ENCODE measurements around the gene CPEB1.

CPEB1 gene

DNA sequence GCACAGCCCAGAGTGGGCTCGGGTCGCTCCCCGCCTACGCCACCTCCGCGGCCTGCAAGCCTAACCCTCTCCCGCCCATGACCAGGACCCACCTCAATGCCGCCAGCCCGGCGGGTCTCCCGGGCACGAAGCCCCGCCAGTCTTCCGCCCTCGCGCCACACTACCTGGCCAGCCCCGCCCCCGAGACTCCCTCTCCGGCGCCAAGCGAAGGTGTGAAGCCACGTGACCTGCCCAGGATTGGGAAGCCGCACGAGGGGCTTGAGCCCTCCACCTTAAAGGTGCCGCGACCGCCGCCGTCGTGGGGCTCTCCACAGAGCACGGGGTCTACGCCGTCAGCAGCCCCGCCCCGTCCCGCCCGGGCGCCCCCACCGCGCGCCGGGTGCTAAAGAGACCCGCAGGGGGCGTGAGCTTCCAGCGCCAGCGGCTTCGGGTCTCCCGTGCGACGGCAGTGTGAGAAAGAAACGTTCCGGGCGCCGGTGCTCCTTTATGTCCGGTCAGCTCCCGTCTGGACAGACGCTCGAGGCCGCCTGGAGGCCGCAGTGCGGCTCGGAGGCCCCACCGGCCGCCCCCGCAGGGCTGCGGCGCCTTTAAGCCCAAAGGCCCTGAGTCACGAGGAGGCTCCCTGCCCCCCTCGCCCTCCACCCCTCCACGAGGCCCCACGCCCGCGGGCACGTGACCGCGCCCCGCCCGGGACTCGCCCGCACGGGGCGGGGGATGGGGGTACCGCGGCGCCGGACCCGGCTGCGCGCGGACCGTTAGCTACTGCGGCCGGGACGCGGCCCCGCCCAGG, at the start of gene CPEB1:
CPEB1 (minus strand) TSS at position 319 of the 790 bp plus-strand sequence. CDS start 18,904 bp downstream, outside the sequence.
- peak within 1 kb of the TSS; percentile 27 for H3K4me3 ChIP-seq (ENCODE audit: low read depth, low read length)

DNA sequence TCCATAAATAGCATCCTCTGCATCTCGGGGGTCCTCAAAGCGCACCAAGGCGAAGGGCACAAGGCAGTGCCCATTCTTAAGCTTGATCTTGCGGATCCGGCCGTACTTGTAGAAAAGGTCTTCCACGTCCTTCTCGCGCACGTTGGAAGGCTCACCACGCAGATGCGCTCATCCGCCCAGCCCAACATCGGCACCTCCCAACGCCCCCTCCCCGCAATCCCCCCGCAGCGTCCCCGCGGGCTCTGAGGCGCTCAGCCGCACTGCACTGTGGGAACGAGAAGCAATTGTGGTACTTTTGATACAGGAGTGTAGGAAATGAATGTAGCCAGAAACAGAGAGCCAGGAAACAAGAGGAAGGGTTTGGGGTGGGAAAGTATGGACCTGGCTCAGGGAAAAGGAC, 45.0 kb upstream of the CPEB1 start:
- no peak overlapping the region for H3K4me3 ChIP-seq (ENCODE audit: low read depth, low read length)

DNA sequence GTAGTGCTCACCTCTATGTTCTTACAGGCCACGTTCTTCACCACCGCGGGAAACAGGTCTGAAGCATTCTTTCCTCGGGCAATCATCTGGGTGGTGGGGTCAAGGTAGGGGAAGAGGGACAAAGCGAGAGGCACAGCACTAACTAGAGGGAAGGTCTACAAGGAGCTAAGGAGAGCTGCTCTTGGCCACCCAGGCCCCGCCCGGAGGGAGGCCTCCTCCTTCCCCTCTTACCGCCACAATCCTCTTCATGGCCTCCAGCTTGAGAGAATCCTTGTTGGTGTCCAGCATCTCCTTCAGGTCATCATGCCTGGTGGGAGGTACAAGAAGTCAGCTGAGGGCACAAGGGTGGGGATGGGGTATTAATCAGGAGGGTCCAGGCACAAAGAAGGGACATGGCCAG, 42.0 kb upstream of the CPEB1 start:
- no peak overlapping the region for H3K4me3 ChIP-seq (ENCODE audit: low read depth, low read length)

DNA sequence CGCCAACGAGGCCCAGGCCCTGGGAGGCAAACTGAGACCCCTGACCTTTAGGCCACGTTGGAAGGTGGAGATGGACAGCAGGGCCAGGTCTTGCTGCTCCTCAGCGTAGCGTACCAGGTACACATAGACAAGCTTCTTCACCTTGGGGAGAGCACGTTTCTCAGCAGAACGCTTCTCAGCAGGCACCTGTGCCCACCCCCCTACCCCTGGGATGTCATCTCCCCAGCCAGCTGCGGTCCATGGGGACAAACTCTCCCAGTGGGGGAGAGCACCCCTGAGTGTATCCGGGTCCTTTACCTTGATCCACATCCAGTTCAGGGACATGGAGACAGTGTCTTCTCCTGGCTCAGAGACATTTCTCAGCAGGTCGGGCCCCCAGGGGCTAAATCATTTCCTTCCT, 41.5 kb upstream of the CPEB1 start:
- no peak overlapping the region for H3K4me3 ChIP-seq (ENCODE audit: low read depth, low read length)

DNA sequence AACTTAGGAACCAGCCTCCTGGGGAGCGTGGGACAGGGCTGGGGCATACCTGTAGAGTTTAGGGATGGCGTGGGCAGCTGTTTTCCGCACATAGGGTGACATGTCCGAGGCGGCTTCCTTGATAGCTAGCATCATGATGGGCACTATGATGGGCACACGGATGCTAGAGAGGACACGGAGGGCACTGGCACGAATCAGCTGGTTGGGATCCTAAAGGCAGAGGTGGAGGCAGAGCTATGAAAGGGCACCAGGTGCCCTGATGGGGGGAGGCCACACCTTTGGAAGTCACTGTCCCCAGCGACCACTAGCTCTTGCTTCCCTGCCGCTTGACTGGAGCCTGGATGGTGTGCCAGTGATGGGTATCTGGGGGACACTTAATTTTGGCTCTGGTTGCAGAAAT, 34.2 kb upstream of the CPEB1 start:
- no peak overlapping the region for H3K4me3 ChIP-seq (ENCODE audit: low read depth, low read length)

DNA sequence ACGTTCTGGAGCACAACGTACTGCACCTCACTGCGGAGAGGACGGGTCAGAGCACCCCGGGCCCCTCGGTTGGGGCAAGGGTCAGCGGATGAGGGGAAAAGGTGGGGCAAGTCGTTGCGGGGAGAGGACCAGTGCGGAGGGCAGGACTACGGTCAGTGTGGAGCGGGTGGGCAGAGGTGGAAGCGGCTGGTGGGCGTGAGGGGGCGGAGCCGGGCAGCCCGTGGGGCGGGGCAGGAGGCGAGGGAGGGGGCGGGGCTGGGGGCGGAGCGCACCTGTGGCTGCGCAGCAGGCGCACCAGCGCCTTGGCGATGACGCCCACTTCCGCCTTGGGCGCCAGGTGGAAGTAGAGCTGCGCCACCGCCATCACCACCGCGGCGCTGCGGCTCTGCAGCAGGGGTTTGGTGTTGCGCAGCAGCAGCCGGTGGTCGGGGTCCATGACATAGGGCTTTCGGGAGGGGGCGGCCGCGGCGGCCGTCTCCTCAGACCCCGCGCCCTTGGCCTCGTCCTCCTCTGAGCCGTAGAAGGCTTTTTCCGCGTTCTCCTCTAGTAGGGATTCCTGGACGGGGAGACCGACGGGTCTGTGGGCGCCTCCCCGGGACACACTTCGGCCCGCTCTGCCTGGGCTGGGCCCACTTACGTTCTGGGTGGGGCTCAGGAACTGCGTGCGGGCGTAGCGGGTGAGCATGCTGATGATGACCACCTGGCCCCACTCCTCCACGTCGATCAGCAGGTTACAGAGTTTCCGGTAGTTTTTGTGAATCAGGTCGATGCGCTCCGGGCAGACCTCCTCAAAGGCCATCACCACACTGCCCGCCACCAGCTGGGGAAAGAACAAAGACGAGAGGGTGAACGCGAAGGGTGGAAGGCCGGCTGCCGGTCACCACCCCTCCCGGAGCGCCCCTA, 33.3 kb upstream of the CPEB1 start:
- H3K4me3 ChIP-seq (ENCODE audit: low read depth, low read length) = peak overlapping the region; percentile 65

DNA sequence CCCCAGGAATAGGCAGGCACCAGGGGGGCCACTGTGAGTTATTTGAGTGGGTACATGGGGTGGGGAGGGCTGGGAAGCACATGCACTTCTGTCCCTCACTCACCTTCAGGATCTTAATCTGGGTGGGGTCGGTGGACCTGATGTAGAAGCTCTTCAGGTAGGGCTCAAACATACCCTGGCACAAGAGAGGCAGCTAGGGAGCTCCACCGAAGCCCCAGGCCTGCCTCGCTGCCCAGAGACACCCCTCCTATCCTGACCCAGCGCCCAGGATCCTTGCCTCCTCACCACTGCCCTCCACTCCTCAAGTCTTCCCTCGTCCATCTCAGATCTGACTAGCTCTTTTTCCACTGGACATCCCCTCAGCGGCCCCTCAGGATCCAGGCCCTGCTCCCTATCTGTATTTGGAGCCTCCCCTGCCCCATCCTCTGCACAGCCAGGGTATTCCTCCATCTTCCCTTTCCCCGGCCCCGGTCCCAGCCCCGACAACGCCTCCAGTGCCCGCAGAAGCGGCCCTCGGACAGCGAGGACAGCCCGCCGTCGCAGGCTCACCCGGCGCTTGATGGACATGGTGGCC, 32.5 kb upstream of the CPEB1 start:
- peak overlapping the region; percentile 63 for H3K4me3 ChIP-seq (ENCODE audit: low read depth, low read length)

DNA sequence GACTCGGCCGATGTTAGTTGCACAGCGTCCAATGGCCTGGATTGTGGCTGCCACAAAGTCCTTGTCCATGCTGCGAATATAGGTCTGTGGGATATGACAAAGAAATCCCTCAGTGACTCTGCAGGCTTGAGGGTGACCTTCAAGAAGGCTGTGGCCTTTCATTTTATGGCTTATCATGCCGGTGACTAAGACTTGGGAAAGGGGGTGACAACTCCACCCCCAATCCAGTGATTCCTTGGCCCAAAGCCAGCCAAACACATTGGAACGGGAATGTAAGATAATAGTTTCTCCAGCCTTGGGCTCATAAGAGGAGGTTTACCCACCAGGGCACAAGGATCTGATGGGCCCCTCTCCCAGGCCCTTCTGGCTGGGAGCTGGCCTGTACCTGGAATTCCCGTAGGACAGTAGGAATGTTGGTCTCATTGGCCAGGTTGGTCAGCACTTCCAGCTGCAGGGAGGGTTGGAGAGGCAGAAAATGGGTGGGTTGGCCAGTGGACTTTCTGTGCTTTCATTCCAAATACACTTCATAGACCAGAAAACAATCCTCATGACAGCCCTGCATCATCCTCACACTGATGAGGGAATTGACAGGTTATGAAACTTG, 30.7 kb upstream of the CPEB1 start:
- no peak overlapping the region for H3K4me3 ChIP-seq (ENCODE audit: low read depth, low read length)

DNA sequence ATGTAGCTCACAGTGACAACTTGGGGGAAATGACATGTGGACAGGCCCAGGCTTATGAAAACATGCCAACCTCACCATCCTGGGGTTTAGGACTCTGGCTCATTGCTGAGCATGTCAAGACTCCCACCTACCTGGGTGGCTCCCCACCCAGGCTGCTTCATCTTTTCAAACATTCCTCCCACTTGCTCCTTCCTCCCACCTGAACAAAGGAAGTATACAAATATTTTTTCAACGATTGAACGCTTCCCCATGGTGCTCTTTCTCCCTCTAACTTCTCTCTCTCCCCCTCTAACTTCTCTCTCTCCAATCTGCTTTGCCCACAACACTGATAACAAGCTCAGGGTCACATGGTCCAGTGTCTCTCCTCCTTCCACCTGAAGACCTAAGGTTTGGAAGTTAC, 27.7 kb upstream of the CPEB1 start:
- no peak overlapping the region for H3K4me3 ChIP-seq (ENCODE audit: low read depth, low read length)

DNA sequence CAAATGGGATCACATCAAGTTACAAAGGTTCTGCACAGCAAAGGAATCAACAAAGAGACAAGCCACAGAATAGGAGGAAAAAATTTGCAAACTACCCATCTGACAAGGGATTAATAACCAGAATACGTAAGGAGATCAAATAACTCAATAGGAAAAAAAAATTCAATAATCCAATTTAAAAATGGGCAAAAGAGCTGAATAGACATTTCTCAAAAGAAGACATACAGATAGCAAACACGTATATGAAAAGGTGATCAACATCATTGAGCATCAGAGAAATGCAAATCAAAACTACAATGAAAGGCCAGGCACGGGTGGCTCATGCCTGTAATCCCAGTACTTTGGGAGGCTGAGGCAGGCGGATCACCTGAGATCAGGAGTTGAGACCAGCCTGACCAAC, 23.5 kb upstream of the CPEB1 start:
- H3K4me3 ChIP-seq (ENCODE audit: low read depth, low read length) = no peak overlapping the region

DNA sequence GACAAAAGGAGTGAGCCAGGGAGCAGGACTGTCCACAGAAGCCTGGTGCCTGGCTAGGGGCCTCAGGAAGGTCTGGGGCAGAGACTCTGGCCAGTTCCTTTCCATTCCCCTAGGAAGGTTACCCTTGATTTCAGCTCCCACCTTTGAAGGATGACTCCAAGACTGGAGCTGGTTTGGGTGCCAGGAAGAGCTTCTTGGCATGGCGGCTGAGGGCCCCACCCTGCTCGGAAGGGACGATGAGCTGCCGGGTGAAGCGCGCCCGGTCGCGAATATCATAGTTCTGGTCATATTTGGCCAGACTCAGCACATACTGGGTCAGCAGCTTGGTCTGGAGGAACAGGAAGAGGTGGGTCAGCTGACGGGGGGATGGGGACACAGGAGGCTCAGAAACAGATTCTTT, 19.4 kb upstream of the CPEB1 start:
- no peak overlapping the region for H3K4me3 ChIP-seq (ENCODE audit: low read depth, low read length)

DNA sequence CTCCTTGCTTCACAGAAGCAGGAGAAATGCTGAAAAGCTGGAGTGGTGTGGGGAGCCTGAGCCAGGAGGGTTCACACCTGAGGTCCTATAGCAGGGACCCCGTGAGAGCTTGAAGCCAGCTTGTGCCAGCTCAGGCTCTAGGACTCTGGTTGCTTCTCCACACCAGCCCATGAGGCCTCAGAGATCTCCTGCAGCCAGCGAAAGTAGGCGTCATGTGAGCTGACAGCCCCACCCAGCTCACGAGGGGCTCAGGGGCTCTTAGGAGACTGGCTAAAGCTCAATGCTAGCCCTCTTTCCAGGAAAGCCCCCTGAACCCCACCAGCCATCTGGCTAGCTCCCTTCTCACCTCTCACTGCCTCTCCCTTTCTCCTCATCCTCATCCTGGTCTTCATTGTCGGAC, 16.9 kb upstream of the CPEB1 start:
- H3K4me3 ChIP-seq (ENCODE audit: low read depth, low read length) = no peak overlapping the region

DNA sequence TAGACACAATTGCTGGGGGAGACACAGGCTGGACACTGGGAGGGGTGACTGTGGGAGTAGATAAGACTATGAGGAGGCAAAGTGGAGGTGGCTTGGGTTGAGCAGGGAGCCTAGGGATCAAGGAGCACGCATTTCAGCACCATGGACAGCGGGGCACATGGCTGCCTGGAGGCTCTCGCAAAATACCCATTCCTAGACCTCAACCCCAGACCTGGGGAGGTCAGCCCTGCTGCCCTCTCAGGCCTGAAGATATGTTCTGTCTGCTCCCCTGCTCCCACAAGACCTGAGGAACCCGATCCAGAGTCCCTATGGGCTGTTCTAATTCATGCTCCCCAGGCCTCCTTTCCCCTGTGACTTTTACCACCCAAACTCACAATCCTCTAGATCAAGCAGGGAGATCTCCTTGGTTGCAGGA, 16.0 kb upstream of the CPEB1 start:
- no peak overlapping the region for H3K4me3 ChIP-seq (ENCODE audit: low read depth, low read length)

DNA sequence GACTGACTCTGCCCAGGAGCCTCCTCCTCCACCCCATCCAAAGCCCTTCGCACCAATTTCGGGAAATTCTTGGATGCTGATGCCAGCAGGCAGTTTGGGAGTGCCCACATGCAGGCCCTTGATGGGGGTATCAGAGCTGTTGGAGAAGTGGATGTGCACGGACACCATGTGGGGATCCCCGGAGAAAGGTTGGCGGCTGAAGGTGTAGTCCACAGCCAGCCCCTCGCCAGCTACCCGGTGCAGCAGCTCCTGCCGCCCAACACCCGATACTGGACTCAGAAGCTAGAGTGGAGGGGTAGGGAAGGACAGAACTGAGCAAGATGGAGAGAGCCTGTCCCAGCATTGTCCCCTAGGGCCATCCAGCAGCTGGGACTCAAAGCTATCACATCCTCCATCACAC, 15.5 kb upstream of the CPEB1 start:
- no peak overlapping the region for H3K4me3 ChIP-seq (ENCODE audit: low read depth, low read length)

DNA sequence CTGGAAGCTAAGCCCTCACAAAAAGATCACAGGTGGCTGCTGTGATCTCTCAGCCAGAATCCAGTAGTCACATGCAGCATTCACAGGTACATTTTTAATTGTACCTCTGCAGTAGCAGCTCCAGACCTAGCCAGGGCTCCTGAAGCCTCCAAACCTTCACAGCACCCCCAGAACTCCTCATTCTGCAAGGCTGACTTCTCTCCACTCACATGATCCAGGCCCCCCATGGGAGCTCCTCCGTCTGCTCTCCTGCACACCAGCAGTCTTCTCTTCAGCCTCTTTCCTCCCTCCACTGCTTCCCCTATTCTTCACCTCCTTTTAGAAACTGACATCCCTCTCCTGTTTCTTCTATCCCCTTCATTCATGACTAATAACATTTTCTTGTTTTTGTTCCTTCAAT, 13.2 kb upstream of the CPEB1 start:
- H3K4me3 ChIP-seq (ENCODE audit: low read depth, low read length) = no peak overlapping the region

DNA sequence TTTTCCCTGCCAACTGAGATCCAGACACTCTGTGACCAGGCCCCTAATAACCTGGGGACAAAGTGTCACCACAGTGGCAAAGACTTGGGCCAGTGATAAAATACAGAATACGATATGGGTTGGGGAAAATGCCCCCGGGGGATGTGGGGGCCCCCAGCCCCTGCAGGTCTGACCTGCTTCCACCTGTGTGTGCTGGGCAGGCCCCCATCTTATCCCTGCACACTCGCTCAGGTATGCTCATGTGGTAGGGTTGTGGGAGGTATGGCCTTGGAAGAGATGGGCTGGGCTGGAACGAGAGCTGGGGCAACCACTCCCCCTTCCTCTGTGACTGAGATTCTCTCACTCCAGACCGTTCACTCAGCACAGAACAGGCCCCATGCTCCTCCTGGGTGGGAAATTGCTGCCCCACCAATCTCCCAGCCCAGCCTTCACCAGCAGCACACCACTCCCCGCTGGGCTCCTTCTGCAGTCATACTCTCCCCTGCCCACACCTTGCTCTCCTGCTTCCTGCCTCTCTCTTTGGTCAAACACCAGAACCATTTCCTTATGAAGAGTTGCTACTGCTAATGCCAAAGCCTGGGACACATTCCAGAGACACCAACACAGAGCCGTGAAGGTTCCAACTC, 9.6 kb upstream of the CPEB1 start:
- no peak overlapping the region for H3K4me3 ChIP-seq (ENCODE audit: low read depth, low read length)

DNA sequence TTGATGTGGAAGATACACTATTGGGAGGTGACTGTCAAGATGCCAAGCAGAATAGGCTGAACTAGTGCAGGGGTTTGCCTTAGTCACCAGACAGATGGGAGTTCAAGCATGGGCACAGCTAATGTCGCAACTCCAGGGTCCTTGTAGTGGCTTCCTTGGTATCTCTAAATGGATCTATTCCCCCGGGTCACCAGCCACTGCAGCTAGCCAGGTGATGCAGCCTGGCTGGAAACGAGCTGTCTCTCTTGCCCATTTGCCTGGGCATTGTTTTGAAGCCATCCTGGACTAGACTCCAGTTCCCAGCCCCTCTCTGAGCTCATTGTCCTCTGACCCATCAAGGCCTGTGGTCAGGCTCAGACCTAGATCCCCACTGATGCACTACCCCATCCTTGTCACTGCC, 8.4 kb upstream of the CPEB1 start:
- no peak overlapping the region for H3K4me3 ChIP-seq (ENCODE audit: low read depth, low read length)

DNA sequence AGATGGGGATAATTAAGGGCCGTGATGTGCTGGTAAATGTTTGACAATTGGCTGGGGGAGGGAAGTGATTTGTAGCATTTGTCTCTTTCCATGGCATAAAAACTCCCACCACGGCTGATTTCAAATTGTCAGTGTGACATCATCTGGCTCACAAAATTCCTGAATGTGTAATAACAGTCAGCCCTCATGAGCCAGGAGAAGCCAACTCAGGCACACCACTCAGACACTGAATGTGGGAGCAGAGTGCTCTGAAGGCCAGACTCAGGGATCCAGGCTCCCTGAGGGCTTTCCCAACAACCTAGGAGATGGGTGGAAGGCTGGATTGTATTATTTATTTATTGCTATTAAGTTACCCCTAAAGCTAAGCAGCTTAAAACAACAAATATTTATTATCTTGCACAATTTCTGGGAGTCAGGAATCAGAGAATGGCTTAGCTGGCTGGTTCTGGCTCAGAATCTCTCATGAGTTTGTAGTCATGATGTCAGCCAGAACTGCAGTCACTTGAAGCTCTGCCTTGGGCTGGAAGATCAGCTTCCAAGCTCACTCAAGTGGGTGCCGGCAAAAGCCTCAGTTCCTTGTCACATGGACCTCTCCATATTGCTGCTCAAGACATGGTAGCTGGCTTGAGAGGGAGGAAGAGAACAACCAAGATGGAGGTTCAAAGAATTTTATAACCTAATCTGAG, 6.5 kb upstream of the CPEB1 start:
- H3K4me3 ChIP-seq (ENCODE audit: low read depth, low read length) = no peak overlapping the region

DNA sequence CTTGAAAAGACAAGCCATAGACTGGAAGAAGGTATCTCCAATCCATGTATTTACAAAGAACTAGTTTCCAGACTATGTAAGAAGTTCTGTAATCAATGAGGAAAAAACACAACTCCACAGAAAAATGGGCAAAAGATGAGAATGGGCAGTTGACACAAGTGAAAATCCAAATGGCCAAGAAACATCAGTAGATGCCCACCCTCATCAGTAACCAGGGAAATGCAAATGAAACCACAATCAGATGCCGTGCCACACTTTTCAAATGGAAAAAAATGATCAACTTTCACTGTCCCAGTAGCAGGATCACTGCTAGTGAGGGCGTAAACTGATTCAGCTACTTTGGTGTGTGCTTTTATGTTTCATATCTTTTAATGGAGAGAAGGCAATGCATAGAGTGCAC, 4.5 kb upstream of the CPEB1 start:
- H3K4me3 ChIP-seq (ENCODE audit: low read depth, low read length) = no peak overlapping the region

DNA sequence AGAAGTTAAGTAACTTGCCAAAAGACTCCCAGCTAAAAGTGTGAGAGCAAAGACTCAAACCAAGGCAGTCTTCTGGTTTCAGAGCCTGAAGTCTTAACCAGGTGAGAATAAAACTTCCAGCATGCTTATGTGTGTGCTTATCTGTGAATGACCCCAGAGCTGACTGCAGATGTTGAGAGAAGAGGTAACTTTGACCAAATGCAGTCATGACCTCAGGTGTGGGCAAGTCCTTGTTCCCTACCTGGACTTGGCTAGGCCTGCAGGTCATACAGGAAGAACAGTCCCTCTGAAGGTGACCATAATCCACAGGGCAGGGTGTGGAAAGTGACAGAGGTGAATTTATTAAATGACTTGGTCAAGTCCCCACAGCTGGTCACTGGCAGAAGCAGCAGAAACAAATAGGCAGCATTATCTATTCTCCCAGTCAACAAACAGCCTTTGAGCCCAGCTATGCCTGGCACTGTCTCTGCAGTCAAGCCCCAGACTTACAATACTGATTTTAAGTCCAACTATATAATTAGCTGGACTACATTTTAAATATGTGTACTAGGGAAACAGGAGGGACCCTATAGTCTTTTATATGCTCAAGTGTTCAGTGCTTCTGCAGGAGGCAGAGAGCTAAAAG, 3.0 kb upstream of the CPEB1 start:
- no peak overlapping the region for H3K4me3 ChIP-seq (ENCODE audit: low read depth, low read length)
